ENCODE measurements around the gene PPP1R15B. TPM values are rescaled to one million over a fixed set of nuclear protein-coding genes. Genes with fewer than 3 reads are reported as not detected.

The PPP1R15B gene
- total and polyA plus RNA-seq, 10 of the 15 experiments (the other 5 are each of a cell fraction or from before 2014, with no cell fraction given): 13.9 to 38.1 (median 26.5) TPM

- TF ChIP-seq SMC3 (IDR thresholded peaks at IDR 0.05; ENCODE audit: borderline replicate concordance, low read length) (no peak), CBX5 (IDR thresholded peaks at IDR 0.05; ENCODE audit: low read depth) (no peak), SRF (IDR thresholded peaks at IDR 0.05; ENCODE audit: low read depth in 2 of 2, low read length in 2 of 2) (no peak), NR2C2 (IDR thresholded peaks at IDR 0.05; ENCODE audit: borderline replicate concordance, control insufficient read depth, insufficient read length, low read depth) (no peak), NR2C1 (IDR thresholded peaks at IDR 0.05) (no peak), ZNF687 (IDR thresholded peaks at IDR 0.05) (no peak)
These were observed 31.0 kb upstream of the PPP1R15B start (continued) for GRCh38 chr1:204442376-204443259.

- in situ Hi-C loops (cut with MboI) (no loop called here), intact Hi-C loops (cut with micrococcal nuclease; ENCODE audit: unreplicated experiment) (loop anchor here (10.0 kb wide), 1 partner anchor 363 kb away; no protein-coding TSS in a partner anchor)
- no TSS peak for BruUV-seq (replicated peaks)
- ChIA-PET SMC1A (ENCODE audit: uncharacterized antibody, unreplicated experiment) (interaction anchor here (1.8 to 33.8 kb wide), 2 partner anchors 10 to 58 kb away, joined by 11 to 939 read pairs; partner anchors contain the start of gene PIK3C2B), POLR2A (no interaction called here), RAD21 (ENCODE audit: unreplicated experiment) (interaction anchor here (13.8 kb wide), 1 partner anchor 56 kb away, joined by 441 read pairs; the partner anchor contains the start of gene PIK3C2B), CTCF (interaction anchor here (2.2 to 51.8 kb wide), 3 partner anchors 9 to 366 kb away, joined by 11 to 2021 read pairs (median 106); partner anchors contain the start of gene PIK3C2B)
- Histone ChIP-seq H3K4me3 (no peak overlapping the region), H4K20me1 (ENCODE audit: control insufficient read depth, insufficient read depth) (no peaks in the 10 kb centered on the region), H3K9ac (ENCODE audit: control insufficient read depth, insufficient read depth, low read length) (no peak overlapping the region), H3K27me3 (replicated peaks in 1 of 2; ENCODE audit: control insufficient read depth in 2 of 2, insufficient read depth in 2 of 2, low read length in 1 of 2) (no peaks in the 10 kb centered on the region), H3K4me2 (ENCODE audit: control insufficient read depth, insufficient read depth) (no peak overlapping the region), H3K79me2 (ENCODE audit: control insufficient read depth, insufficient read depth, low read length) (no peaks in the 10 kb centered on the region), H2AFZ (ENCODE audit: control insufficient read depth, low read depth, low read length) (no peak overlapping the region), H3K27ac (ENCODE audit: control insufficient read depth, insufficient read depth) (no peak overlapping the region), H3K36me3 (ENCODE audit: control insufficient read depth in 2 of 2, insufficient read depth in 2 of 2, low read length in 1 of 2) (peaks cover 28 to 34% of the 10 kb centered on the region in 2 experiments), H3K9me3 (replicated peaks; ENCODE audit: control insufficient read depth, insufficient read depth, low read length) (no peaks in the 10 kb centered on the region), H3K4me1 (ENCODE audit: control insufficient read depth, insufficient read depth, low read length) (peaks cover 2% of the 10 kb centered on the region)
- no peak for DNase-seq (ENCODE audit: low read depth, low spot score)
- WGBS (ENCODE audit: insufficient coverage, insufficient replicate concordance, low lambda C conversion rate, missing lambda C conversion rate): 85% methylated on average over 6 of the region's 6 CpGs
- FAIRE-seq: no peak
- ATAC-seq: no peak
- no peak for TF ChIP-seq POU2F2 (IDR thresholded peaks at IDR 0.05; ENCODE audit: borderline replicate concordance, low read depth, low read length)
- TF ChIP-seq ZNF207 (IDR thresholded peaks at IDR 0.05; ENCODE audit: borderline replicate concordance): no peak
- no peak for TF ChIP-seq EP300 (IDR thresholded peaks at IDR 0.05; ENCODE audit: borderline replicate concordance in 1 of 2, control insufficient read depth in 1 of 2, low read depth in 2 of 2, low read length in 2 of 2)
- no peak for TF ChIP-seq NBN (IDR thresholded peaks at IDR 0.05)
- no peak for TF ChIP-seq SMAD1 (IDR thresholded peaks at IDR 0.05; ENCODE audit: low read depth, partially characterized antibody)
- TF ChIP-seq PAX8 (IDR thresholded peaks at IDR 0.05): no peak
- no peak for TF ChIP-seq RCOR1 (conservative IDR thresholded peaks at IDR 0.05; ENCODE audit: low read depth, low read length)
- no peak for TF ChIP-seq SUPT20H (IDR thresholded peaks at IDR 0.05; ENCODE audit: borderline replicate concordance, control insufficient read depth, low read depth, low read length)
- TF ChIP-seq RAD21 (IDR thresholded peaks at IDR 0.05; ENCODE audit: insufficient read depth, low read depth, low read length): no peak
- TF ChIP-seq ZNF384 (IDR thresholded peaks at IDR 0.05; ENCODE audit: borderline replicate concordance, low read depth, low read length): no peak
- no peak for TF ChIP-seq NRF1 (conservative IDR thresholded peaks at IDR 0.05; ENCODE audit: low read depth, low read length)
- TF ChIP-seq YBX1 (IDR thresholded peaks at IDR 0.05): no peak
- TF ChIP-seq NFYB (IDR thresholded peaks at IDR 0.05; ENCODE audit: insufficient read depth, low read depth, low read length): no peak
These were observed 29.9 kb upstream of the PPP1R15B start for GRCh38 chr1:204441558-204441957.

Measured in GM12878 (cell line).